CD14-positive monocyte (primary cell): ENCODE measurements around the gene MUC12. TPM values are rescaled to one million over a fixed set of nuclear protein-coding genes. Genes with fewer than 3 reads are reported as not detected.

Source experiments
- DNase-seq, 3 donors: peaks; one replicate each; pipeline ENCODE4 v3.0.0-alpha.2; 2011 to 2022
- H2AFZ ChIP-seq: 2 replicates; pipeline ENCODE4 v1.6.0; 2012; ENCODE audit warnings: mild to moderate bottlenecking, low read depth, low read length, inconsistent platforms; ENCODE audit not compliant: insufficient read depth, poor library complexity, severe bottlenecking
- H3K27ac ChIP-seq, 2 donors: 1 replicate in 1 of 2; 2 replicates in 1 of 2; pipeline ENCODE4 v1.5.1; 2012 to 2013; ENCODE audit warnings: low read length in 2 of 2, control low read depth in 1 of 2, inconsistent platforms in 1 of 2, low read depth in 1 of 2, mild to moderate bottlenecking in 1 of 2
- H3K27me3 ChIP-seq, 2 donors: one replicate each; pipeline versions ENCODE4 v1.6.0 to v1.6.1; 2011 to 2013; ENCODE audit warnings: low read length in 2 of 2; ENCODE audit not compliant: control insufficient read depth in 2 of 2, insufficient read depth in 2 of 2
- H3K36me3 ChIP-seq, 2 donors: replicated peaks in 1 of 2; 1 replicate in 1 of 2; 2 replicates in 1 of 2; pipeline versions ENCODE4 v1.5.1 to v1.6.1; 2012 to 2013; ENCODE audit warnings: low read length in 2 of 2, control low read depth in 1 of 2, inconsistent platforms in 1 of 2, mild to moderate bottlenecking in 1 of 2; ENCODE audit not compliant: insufficient read depth in 2 of 2, control insufficient read depth in 1 of 2
- H3K4me1 ChIP-seq, 2 donors: 1 replicate in 1 of 2; 2 replicates in 1 of 2; pipeline versions ENCODE4 v1.5.1 to v1.6.1; 2012 to 2013; ENCODE audit warnings: low read length in 2 of 2, control low read depth in 1 of 2, inconsistent platforms in 1 of 2, mild to moderate bottlenecking in 1 of 2, moderate library complexity in 1 of 2; ENCODE audit not compliant: insufficient read depth in 2 of 2, control insufficient read depth in 1 of 2
- H3K4me2 ChIP-seq: replicated peaks from 2 replicates; pipeline ENCODE3; 2012; ENCODE audit warnings: low read length, moderate library complexity, mild to moderate bottlenecking; ENCODE audit not compliant: poor library complexity, severe bottlenecking; ENCODE audit errors: extremely low read depth
- H3K4me3 ChIP-seq, 3 experiments: fragments of 200-600 bp in 1 of 3; sonication (generic) in 1 of 3; replicated peaks in 1 of 3; 1 replicate in 2 of 3; 2 replicates in 1 of 3; pipeline ENCODE4 v1.5.1; 2011 to 2013; ENCODE audit warnings: low read length in 3 of 3, mild to moderate bottlenecking in 3 of 3, control low read depth in 2 of 3, low read depth in 2 of 3, inconsistent platforms in 1 of 3, moderate library complexity in 1 of 3
- H3K79me2 ChIP-seq: 2 replicates; pipeline ENCODE4 v1.6.0; 2012; ENCODE audit warnings: mild to moderate bottlenecking, control low read depth, inconsistent platforms, low read length, moderate library complexity; ENCODE audit not compliant: insufficient read depth
- H3K9ac ChIP-seq: 2 replicates; pipeline ENCODE4 v1.6.0; 2017; ENCODE audit warnings: low read length, mild to moderate bottlenecking; ENCODE audit not compliant: insufficient read depth, poor library complexity, severe bottlenecking
- H3K9me3 ChIP-seq, 2 donors: replicated peaks in 1 of 2; 1 replicate in 1 of 2; 2 replicates in 1 of 2; pipeline versions ENCODE4 v1.5.1 to v1.6.1; 2012 to 2013; ENCODE audit warnings: low read length in 2 of 2, control low read depth in 1 of 2; ENCODE audit not compliant: control insufficient read depth in 1 of 2, insufficient read depth in 1 of 2
- H4K20me1 ChIP-seq: 2 replicates; pipeline ENCODE4 v1.6.0; 2012; ENCODE audit warnings: mild to moderate bottlenecking, low read length, control low read depth, moderate library complexity; ENCODE audit not compliant: insufficient read depth
- H3K27ac Mint-ChIP-seq, 7 donors: one replicate each; pipeline ENCODE4 v1.8.0; 2020; ENCODE audit warnings: mild to moderate bottlenecking in 7 of 7, mixed read lengths in 7 of 7, moderate library complexity in 6 of 7, inconsistent platforms in 2 of 7
- H3K27me3 Mint-ChIP-seq, 3 donors: one replicate each; pipeline ENCODE4 v1.8.0; 2021 to 2022; ENCODE audit warnings: low read depth in 3 of 3, mild to moderate bottlenecking in 3 of 3, mixed read lengths in 3 of 3, moderate library complexity in 3 of 3, inconsistent platforms in 1 of 3
- H3K36me3 Mint-ChIP-seq, 2 donors: one replicate each; pipeline ENCODE4 v1.8.0; 2020; ENCODE audit warnings: mixed read lengths in 2 of 2, inconsistent platforms in 1 of 2, mild to moderate bottlenecking in 1 of 2
- H3K4me1 Mint-ChIP-seq: one replicate; pipeline ENCODE4 v1.8.0; 2020; ENCODE audit warnings: mild to moderate bottlenecking, mixed read lengths
- H3K4me3 Mint-ChIP-seq, 2 donors: one replicate each; pipeline ENCODE4 v1.8.0; 2020; ENCODE audit warnings: mild to moderate bottlenecking in 2 of 2, mixed read lengths in 2 of 2, moderate library complexity in 1 of 2
- H3K9me3 Mint-ChIP-seq, 7 donors: one replicate each; pipeline ENCODE4 v1.8.0; 2020 to 2022; ENCODE audit warnings: mixed read lengths in 7 of 7, mild to moderate bottlenecking in 6 of 7, moderate library complexity in 6 of 7, inconsistent platforms in 2 of 7
- CTCF ChIP-seq: fragments of 200-600 bp; IDR thresholded peaks from one replicate; pipeline ENCODE4 v1.8.0; 2022; ENCODE audit warnings: antibody characterized with exemption, mild to moderate bottlenecking
- WGBS: methylation state at CpG from one replicate; pipeline ENCODE4 v1.1.5; 2013; ENCODE audit warnings: missing lambda C conversion rate; ENCODE audit not compliant: insufficient coverage; 5-methylcytosine and 5-hydroxymethylcytosine counted together
- intact Hi-C, 2 donors: fragments of 100-400 bp; cut with micrococcal nuclease; formaldehyde crosslinking; loops; one replicate each; pipeline versions ENCODE4 v1.15.0 to v1.15.1; 2023
- polyA plus RNA-seq, 3 donors: library from polyadenylated mRNA; depleted of rRNA in 1 of 3; unstranded in 2 of 3; stranded (reverse) in 1 of 3; fragments of 300-500 nt in 2 of 3; fragments of >200 nt in 1 of 3; fragmentation: Illumina TruSeq in 2 of 3; gene quantifications; 1 replicate in 2 of 3; 2 replicates in 1 of 3; pipeline ENCODE4 v1.2.3, GENCODE V29; 2012 to 2021

The MUC12 gene
- polyA plus RNA-seq, 3 donors, result 0.44 TPM; not detected in 2

GRCh38 chr7:101023839-101024238 is 54.5 kb downstream of the MUC12 start:
- H3K36me3 Mint-ChIP-seq, result no peaks in the 10 kb centered on the region
- H4K20me1 ChIP-seq, result no peaks in the 10 kb centered on the region
- no peak overlapping the region for H3K27ac ChIP-seq
- H3K4me1 Mint-ChIP-seq, result no peaks in the 10 kb centered on the region
- H3K27ac Mint-ChIP-seq, result no peak overlapping the region
- no peak overlapping the region for H3K9ac ChIP-seq
- H3K27me3 Mint-ChIP-seq, result peaks cover 17 to 25% (median 21%) of the 10 kb centered on the region in 3 donors
- H3K4me3 ChIP-seq, result no peak overlapping the region
- no peak overlapping the region for H3K4me2 ChIP-seq
- DNase-seq, result no peak
- no peaks in the 10 kb centered on the region for H3K36me3 ChIP-seq
- TF ChIP-seq CTCF, result no peak
- H3K4me3 Mint-ChIP-seq, result no peak overlapping the region
- intact Hi-C loops, result no loop called here
- WGBS, result 83% methylated on average over 1 of the region's 2 CpGs
- no peaks in the 10 kb centered on the region for H3K4me1 ChIP-seq
- H3K9me3 ChIP-seq, result no peaks in the 10 kb centered on the region
- H3K27me3 ChIP-seq, result peaks cover 0 to under 1% of the 10 kb centered on the region in 2 donors
- H3K9me3 Mint-ChIP-seq, result peaks cover 0 to 2% (median 0%) of the 10 kb centered on the region in 7 donors
- H3K79me2 ChIP-seq, result no peaks in the 10 kb centered on the region
- H2AFZ ChIP-seq, result no peak overlapping the region

- H3K36me3 Mint-ChIP-seq, result no peaks in the 10 kb centered on the region
- Histone ChIP-seq H3K9me3 (peaks cover 0 to 16% of the 10 kb centered on the region in 2 donors), H3K4me1 (no peaks in the 10 kb centered on the region), H3K79me2 (no peaks in the 10 kb centered on the region), H3K4me3 (no peak overlapping the region), H4K20me1 (no peaks in the 10 kb centered on the region), H3K27me3 (peaks cover 0 to 2% of the 10 kb centered on the region in 2 donors), H3K36me3 (no peaks in the 10 kb centered on the region), H3K4me2 (no peak overlapping the region), H3K27ac (no peak overlapping the region), H2AFZ (no peak overlapping the region), H3K9ac (no peak overlapping the region)
- H3K4me1 Mint-ChIP-seq, result no peaks in the 10 kb centered on the region
- H3K27me3 Mint-ChIP-seq, result peaks cover 2 to 6% (median 4%) of the 10 kb centered on the region in 3 donors
- no peak overlapping the region for H3K4me3 Mint-ChIP-seq
- H3K9me3 Mint-ChIP-seq, result peaks cover 0 to 2% (median 0%) of the 10 kb centered on the region in 7 donors
- no peak overlapping the region for H3K27ac Mint-ChIP-seq
- DNase-seq, result no peak
- WGBS, result 38% methylated on average over 5 of the region's 7 CpGs
- intact Hi-C loops, result no loop called here
- no peak for TF ChIP-seq CTCF
Measured at GRCh38 chr7:101031082-101031481, 61.7 kb downstream of the MUC12 start.
